T47D (cell line): ENCODE measurements around the gene IL22RA1.
A peak's percentile ranks its signal among the peaks of the same experiment; 100 is the strongest.

ENCODE experiments used
- DNase-seq, 2 experiments: peaks; one replicate each; pipeline versions ENCODE4 v3.0.0 to v3.0.0-alpha.2; 2011 to 2012; ENCODE audit warnings: low read depth in 1 of 2, low spot score in 1 of 2
- JUND ChIP-seq: IDR thresholded peaks from 2 replicates; pipeline ENCODE4 v1.6.1; 2012; ENCODE audit warnings: low read depth
- in situ Hi-C: cut with HindIII; loops from 2 replicates; pipeline ENCODE4 v1.10.0; 2016; ENCODE audit warnings: low sequenced_read_pairs, low pct_unique_long_range_greater_than_20kb

IL22RA1 gene

GRCh38 chr1:24074817-24075589 is 67.9 kb downstream of the IL22RA1 start:
- no peak for TF ChIP-seq JUND
- no peak for DNase-seq
- in situ Hi-C loops, result no loop called here

DNA sequence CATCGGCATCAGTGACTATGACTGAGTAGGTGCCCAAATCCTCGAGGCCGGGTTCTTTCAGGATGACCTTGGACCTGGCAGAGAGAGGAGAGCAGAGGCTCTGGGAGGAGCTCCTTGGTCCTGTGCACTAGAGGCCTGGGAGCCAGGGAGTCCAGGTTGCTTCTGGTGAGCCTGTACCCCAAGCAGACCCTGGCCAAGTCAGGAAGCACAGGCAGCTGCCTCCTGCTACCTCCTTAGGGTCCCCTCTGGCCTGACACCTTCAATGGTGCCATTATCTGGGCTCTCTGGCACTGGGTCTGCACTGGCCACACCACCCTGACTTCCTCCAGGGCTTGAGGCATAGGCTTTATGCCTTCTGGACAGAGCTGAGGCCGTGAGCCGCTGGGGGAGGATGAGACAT is 68.7 kb downstream of the IL22RA1 start:
- DNase-seq, result no peak
- no peak for TF ChIP-seq JUND
- in situ Hi-C loops, result no loop called here

GRCh38 chr1:24071941-24072340 is 71.0 kb downstream of the IL22RA1 start:
- in situ Hi-C loops, result no loop called here
- TF ChIP-seq JUND, result no peak
- DNase-seq, result no peak

DNA sequence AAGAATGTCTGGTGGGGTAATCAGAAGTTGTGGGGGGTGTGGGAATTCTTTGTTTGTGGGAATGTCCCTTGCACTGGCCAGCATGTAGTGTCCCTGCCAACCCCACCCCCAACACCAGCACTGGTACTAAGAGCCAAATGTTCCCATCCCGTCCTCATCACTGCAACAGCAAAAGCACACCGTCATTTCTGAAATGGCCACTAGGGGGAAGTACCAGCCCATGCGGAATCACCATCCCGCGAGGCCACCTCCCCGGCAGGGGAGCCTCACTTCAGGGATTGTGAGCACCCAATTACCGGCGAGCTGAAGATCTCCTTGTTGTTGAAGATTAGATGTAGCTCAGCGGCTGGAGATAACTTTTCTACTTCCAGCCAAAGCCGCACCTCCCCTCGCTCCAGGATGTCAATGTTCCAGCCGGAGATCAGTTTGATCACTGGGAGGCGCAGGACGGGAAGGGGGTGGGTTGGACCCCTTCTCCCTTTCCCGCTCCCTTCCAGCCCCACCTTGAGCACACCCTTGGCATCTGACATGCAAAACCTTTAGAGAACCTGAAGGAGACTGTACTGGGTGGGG is 72.0 kb downstream of the IL22RA1 start:
- TF ChIP-seq JUND, result no peak
- in situ Hi-C loops, result no loop called here
- DNase-seq, result peak; percentile 67 to 84

DNA sequence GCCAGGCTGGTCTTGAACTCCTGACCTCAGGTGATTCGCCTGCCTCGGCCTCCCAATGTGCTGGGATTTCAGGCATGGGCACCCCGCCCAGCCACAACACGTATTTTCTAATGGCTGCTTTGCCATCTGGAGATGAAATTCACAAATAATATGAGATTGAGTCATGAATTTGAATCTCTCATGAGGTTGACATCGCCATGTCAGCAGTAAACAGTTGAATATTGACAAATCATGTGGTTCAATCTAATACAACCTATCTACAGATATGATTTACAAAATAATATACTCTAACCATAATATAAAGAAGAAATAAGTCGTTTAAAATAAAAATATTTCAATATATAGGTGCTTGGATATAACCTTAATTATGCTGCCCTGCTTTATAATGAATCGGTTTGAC is 73.1 kb downstream of the IL22RA1 start:
- TF ChIP-seq JUND, result no peak
- DNase-seq, result no peak
- in situ Hi-C loops, result no loop called here
